ENCODE measurements around the gene PYGB. TPM values are rescaled to one million over a fixed set of nuclear protein-coding genes. Genes with fewer than 3 reads are reported as not detected.

Gene PYGB
- total and polyA plus RNA-seq, 4 donors, result 30.3 to 90.3 (median 47.3) TPM

GRCh38 chr20:25341716-25342680 is 94.1 kb downstream of the PYGB start:
- DNase-seq (no peak), ATAC-seq (ENCODE audit: insufficient read depth, low FRiP score) (no peak)
- H3K4me1 ChIP-seq (ENCODE audit: control insufficient read depth in 5 of 5, insufficient read depth in 5 of 5, low read length in 5 of 5), result peaks cover 0 to 6% (median 0%) of the 10 kb centered on the region in 5 donors
- 93 to 96% methylated on average over 9 of the region's 9 CpGs for WGBS, 2 donors
- no peak overlapping the region for H3K9ac ChIP-seq (ENCODE audit: insufficient read depth in 1 of 2, low read length in 2 of 2)
- no peaks in the 10 kb centered on the region for H3K27me3 ChIP-seq (ENCODE audit: control insufficient read depth in 3 of 3, insufficient read depth in 3 of 3, low read length in 2 of 3)
- H3K9me3 ChIP-seq (ENCODE audit: control insufficient read depth in 4 of 4, insufficient read depth in 3 of 4, low read length in 3 of 4), result no peaks in the 10 kb centered on the region
- TF ChIP-seq CTCF (IDR thresholded peaks at IDR 0.05; ENCODE audit: control extremely low read depth, extremely low read depth), result no peak
- no peak overlapping the region for H3K27ac ChIP-seq (ENCODE audit: low read depth in 1 of 2, low read length in 1 of 2)
- peaks cover 0 to 2% (median 0%) of the 10 kb centered on the region in 4 donors for H3K36me3 ChIP-seq (ENCODE audit: control insufficient read depth in 4 of 4, insufficient read depth in 4 of 4, low read length in 4 of 4)
- H3K4me3 ChIP-seq, result no peak overlapping the region

GRCh38 chr20:25344634-25345033 is 96.7 kb downstream of the PYGB start:
- TF ChIP-seq CTCF (IDR thresholded peaks at IDR 0.05; ENCODE audit: control extremely low read depth, extremely low read depth), result no peak
- 95% methylated on average over 3 of the region's 3 CpGs for WGBS, 2 donors
- no peak for DNase-seq
- no peaks in the 10 kb centered on the region for H3K36me3 ChIP-seq (ENCODE audit: control insufficient read depth in 4 of 4, insufficient read depth in 4 of 4, low read length in 4 of 4)
- no peak overlapping the region for H3K4me3 ChIP-seq
- H3K27me3 ChIP-seq (ENCODE audit: control insufficient read depth in 3 of 3, insufficient read depth in 3 of 3, low read length in 2 of 3), result no peaks in the 10 kb centered on the region
- no peak overlapping the region for H3K27ac ChIP-seq (ENCODE audit: low read depth in 1 of 2, low read length in 1 of 2)
- H3K9me3 ChIP-seq (ENCODE audit: control insufficient read depth in 4 of 4, insufficient read depth in 3 of 4, low read length in 3 of 4), result no peaks in the 10 kb centered on the region
- ATAC-seq (ENCODE audit: insufficient read depth, low FRiP score), result no peak
- no peak overlapping the region for H3K9ac ChIP-seq (ENCODE audit: insufficient read depth in 1 of 2, low read length in 2 of 2)
- peaks cover 0 to 4% (median 0%) of the 10 kb centered on the region in 5 donors for H3K4me1 ChIP-seq (ENCODE audit: control insufficient read depth in 5 of 5, insufficient read depth in 5 of 5, low read length in 5 of 5)

- 93 to 95% methylated on average over 1 of the region's 1 CpG for WGBS, 2 donors
- no peak for TF ChIP-seq CTCF (IDR thresholded peaks at IDR 0.05; ENCODE audit: control extremely low read depth, extremely low read depth)
Measured at GRCh38 chr20:25345721-25346120, 97.8 kb downstream of the PYGB start.

More at GRCh38 chr20:25345721-25346120, 97.8 kb downstream of the PYGB start:
- Histone ChIP-seq H3K9ac (ENCODE audit: insufficient read depth in 1 of 2, low read length in 2 of 2) (no peak overlapping the region), H3K36me3 (ENCODE audit: control insufficient read depth in 4 of 4, insufficient read depth in 4 of 4, low read length in 4 of 4) (no peaks in the 10 kb centered on the region), H3K9me3 (ENCODE audit: control insufficient read depth in 4 of 4, insufficient read depth in 3 of 4, low read length in 3 of 4) (no peaks in the 10 kb centered on the region), H3K4me1 (ENCODE audit: control insufficient read depth in 5 of 5, insufficient read depth in 5 of 5, low read length in 5 of 5) (peaks cover 0 to 3% (median 0%) of the 10 kb centered on the region in 5 donors), H3K27ac (ENCODE audit: low read depth in 1 of 2, low read length in 1 of 2) (no peak overlapping the region), H3K4me3 (no peak overlapping the region), H3K27me3 (ENCODE audit: control insufficient read depth in 3 of 3, insufficient read depth in 3 of 3, low read length in 2 of 3) (no peaks in the 10 kb centered on the region)
- DNase-seq, result no peak
- ATAC-seq (ENCODE audit: insufficient read depth, low FRiP score), result no peak
